Naive thymus-derived CD8-positive, alpha-beta T cell (primary cell): Measurements from ENCODE around the gene UACA. TPM values are rescaled to one million over a fixed set of nuclear protein-coding genes. Genes with fewer than 3 reads are reported as not detected.

Source experiments
- ATAC-seq, 2 donors: fragments of 150-1000 bp; cut with Tn5 transposase in 1 of 2; sonication (Bioruptor Pico), chemical (Tn5 transposase) in 1 of 2; 1 replicate in 1 of 2; 2 replicates in 1 of 2; pipeline ENCODE4 v1.10.0; 2021; ENCODE audit warnings: mild to moderate bottlenecking in 2 of 2, moderate library complexity in 2 of 2
- POLR2A ChIA-PET: fragments of 350-600 bp; sonication (Branson Sonifier 250); formaldehyde crosslinking; loops from one replicate; lab custom pipeline; 2021; ENCODE audit warnings: antibody characterized with exemption; lab: Charles Lee
- DNase-seq, 10 donors: peaks; one replicate each; pipeline versions ENCODE4 v3.0.0 to v3.0.0-alpha.2; 2020 to 2022
- H3K27ac Mint-ChIP-seq, 10 donors: one replicate each; pipeline ENCODE4 v1.8.0; 2020 to 2022; ENCODE audit warnings: mild to moderate bottlenecking in 10 of 10, mixed read lengths in 10 of 10, moderate library complexity in 4 of 10, inconsistent platforms in 1 of 10
- H3K27me3 Mint-ChIP-seq, 5 donors: one replicate each; pipeline ENCODE4 v1.8.0; 2021 to 2022; ENCODE audit warnings: mixed read lengths in 5 of 5
- H3K36me3 Mint-ChIP-seq, 3 donors: one replicate each; pipeline ENCODE4 v1.8.0; 2020 to 2022; ENCODE audit warnings: mixed read lengths in 3 of 3, mild to moderate bottlenecking in 2 of 3, inconsistent platforms in 1 of 3
- H3K4me1 Mint-ChIP-seq, 4 donors: one replicate each; pipeline ENCODE4 v1.8.0; 2021 to 2022; ENCODE audit warnings: mixed read lengths in 4 of 4
- H3K4me3 Mint-ChIP-seq, 10 donors: one replicate each; pipeline ENCODE4 v1.8.0; 2020 to 2022; ENCODE audit warnings: mild to moderate bottlenecking in 10 of 10, mixed read lengths in 10 of 10, moderate library complexity in 6 of 10, inconsistent platforms in 1 of 10
- H3K9me3 Mint-ChIP-seq, 9 donors: one replicate each; pipeline ENCODE4 v1.8.0; 2020 to 2022; ENCODE audit warnings: mixed read lengths in 9 of 9, mild to moderate bottlenecking in 3 of 9, inconsistent platforms in 1 of 9, moderate library complexity in 1 of 9
- polyA plus RNA-seq, 3 donors: library from polyadenylated mRNA; unstranded; fragments of 300-500 nt; fragmentation: Illumina TruSeq; gene quantifications; one replicate each; pipeline ENCODE4 v1.2.3, GENCODE V29; 2021
- total RNA-seq, 8 experiments: library from RNA in 2 of 8; stranded (reverse) in 2 of 8; gene quantifications; one replicate each; pipeline ENCODE4 v1.2.3 and lab custom pipeline; 2021 to 2026

Gene UACA
- total and polyA plus RNA-seq, 5 experiments from 2014 or later, result 0.10 to 0.42 (median 0.13) TPM; not detected in 2

DNA sequence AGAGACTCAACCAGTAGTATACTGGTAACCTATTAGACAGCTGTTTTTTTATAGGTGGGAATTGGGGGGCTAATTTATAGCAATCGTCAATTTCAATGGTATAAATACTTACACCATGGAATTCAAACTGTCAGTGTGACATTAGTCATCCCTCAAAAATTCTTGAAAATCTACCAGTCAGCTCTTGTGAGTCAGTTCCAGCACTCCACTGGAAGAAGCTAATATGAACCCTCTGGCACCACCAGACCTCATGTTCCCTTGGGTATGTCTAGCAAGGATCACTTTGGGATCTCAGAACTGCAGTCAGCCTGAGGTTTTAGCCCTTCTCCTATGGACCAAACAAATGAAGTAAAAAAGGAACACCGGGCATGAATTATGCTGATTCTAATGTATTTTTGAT lies 11.8 kb upstream of the UACA start:
- H3K36me3 Mint-ChIP-seq, result no peaks in the 10 kb centered on the region
- no peak overlapping the region for H3K27ac Mint-ChIP-seq
- no peak overlapping the region for H3K4me3 Mint-ChIP-seq
- DNase-seq (no peak), ATAC-seq (no peak)
- H3K4me1 Mint-ChIP-seq, result no peaks in the 10 kb centered on the region
- H3K9me3 Mint-ChIP-seq, result no peaks in the 10 kb centered on the region
- H3K27me3 Mint-ChIP-seq, result peaks cover 4 to 15% (median 11%) of the 10 kb centered on the region in 5 donors
- POLR2A ChIA-PET, result no interaction called here

DNA sequence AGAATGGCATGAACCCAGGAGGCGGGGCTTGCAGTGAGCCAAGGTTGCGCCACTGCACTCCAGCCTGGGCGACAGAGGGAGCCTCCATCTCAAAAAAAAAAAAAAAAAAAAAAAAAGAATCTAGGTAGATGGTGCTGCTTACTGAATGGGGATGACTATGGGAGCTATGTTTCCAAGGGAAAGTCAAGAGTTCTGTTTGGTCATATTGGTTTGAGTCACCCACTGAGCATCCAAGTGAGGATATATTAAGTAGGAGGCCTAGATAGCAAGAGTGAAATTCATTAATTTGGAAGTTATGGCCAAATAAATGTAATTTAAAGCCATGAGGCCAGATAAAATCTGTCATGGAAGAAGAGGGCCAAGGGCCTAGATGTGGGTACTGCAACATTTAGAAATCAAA lies 9.0 kb upstream of the UACA start:
- POLR2A ChIA-PET, result interaction anchor here (0.6 kb wide), 1 partner anchor 78 kb away, joined by 3 read pairs; no protein-coding TSS in a partner anchor
- H3K9me3 Mint-ChIP-seq, result no peaks in the 10 kb centered on the region
- H3K4me1 Mint-ChIP-seq, result peaks cover 0 to 8% (median 0%) of the 10 kb centered on the region in 4 donors

DNA sequence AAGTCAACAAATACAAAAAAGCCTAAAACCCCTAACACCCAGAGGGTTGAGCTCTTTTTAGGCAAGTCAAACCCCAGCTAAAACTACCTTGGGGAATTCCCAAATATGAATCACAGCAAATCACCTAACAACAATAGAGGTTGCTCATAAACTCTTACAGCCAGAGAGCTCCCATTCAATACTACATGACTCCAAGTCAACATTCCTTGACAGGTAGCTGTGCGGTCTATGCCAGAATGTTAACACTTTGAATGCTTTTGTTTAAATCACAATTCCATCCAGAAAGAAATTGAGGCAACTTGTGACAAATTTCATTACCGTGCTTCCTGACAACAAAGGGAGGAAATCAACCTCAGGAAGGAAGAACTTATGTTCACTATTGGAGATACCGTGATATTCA lies 7.5 kb upstream of the UACA start:
- Mint-ChIP-seq H3K27ac (no peak overlapping the region), H3K36me3 (no peaks in the 10 kb centered on the region), H3K4me1 (peaks cover 0 to 10% (median 0%) of the 10 kb centered on the region in 4 donors), H3K9me3 (no peaks in the 10 kb centered on the region), H3K27me3 (peaks cover 0 to 12% (median 3%) of the 10 kb centered on the region in 5 donors), H3K4me3 (no peak overlapping the region)
- POLR2A ChIA-PET, result interaction anchor here (0.6 kb wide), 1 partner anchor 20 kb away, joined by 4 read pairs; no protein-coding TSS in a partner anchor
- ATAC-seq, result no peak
- no peak for DNase-seq

More for the DNA sequence above, 9.0 kb upstream of the UACA start:
- no peak overlapping the region for H3K27ac Mint-ChIP-seq
- peaks cover 6 to 16% (median 8%) of the 10 kb centered on the region in 5 donors for H3K27me3 Mint-ChIP-seq
- H3K4me3 Mint-ChIP-seq, result no peak overlapping the region
- ATAC-seq (no peak), DNase-seq (no peak)
- H3K36me3 Mint-ChIP-seq, result no peaks in the 10 kb centered on the region

DNA sequence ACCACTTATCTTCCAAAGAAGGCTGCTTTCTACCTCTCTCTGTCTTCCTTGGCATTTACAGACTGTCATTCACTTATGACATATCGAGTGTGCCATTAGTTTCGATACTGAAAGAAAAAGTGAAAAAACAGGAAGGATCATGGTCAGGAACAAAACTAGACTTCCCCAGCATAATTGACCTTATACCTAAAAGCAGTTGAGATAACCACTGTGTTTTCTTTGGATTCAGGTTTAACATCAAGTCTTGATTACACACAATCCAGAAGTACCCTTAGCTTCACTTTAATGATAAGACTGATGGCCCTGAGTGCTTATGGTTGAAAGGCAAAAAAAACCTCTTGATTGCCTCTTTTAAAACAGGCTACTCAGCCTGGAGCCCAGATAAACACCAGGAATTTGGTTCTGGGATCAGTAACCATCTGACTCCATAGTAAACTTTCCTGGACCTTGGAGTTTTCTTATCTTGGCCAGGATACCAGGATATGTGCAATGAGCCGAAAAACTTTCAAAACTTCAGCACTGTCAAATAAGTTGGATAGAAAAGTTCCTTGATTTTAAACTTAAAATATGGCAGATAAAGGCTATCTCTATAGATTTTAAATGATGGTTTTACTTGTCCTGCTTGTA lies 5.0 kb upstream of the UACA start:
- ATAC-seq (no peak), DNase-seq (no peak)
- Mint-ChIP-seq H3K36me3 (peaks cover 0 to 3% (median 0%) of the 10 kb centered on the region in 3 donors), H3K4me1 (peaks cover 4 to 16% (median 7%) of the 10 kb centered on the region in 4 donors), H3K27me3 (peaks cover 8 to 27% (median 24%) of the 10 kb centered on the region in 5 donors), H3K27ac (no peak overlapping the region), H3K9me3 (no peaks in the 10 kb centered on the region), H3K4me3 (peak overlapping the region in 1 of 10 donors; percentile 57)
- POLR2A ChIA-PET, result no interaction called here

DNA sequence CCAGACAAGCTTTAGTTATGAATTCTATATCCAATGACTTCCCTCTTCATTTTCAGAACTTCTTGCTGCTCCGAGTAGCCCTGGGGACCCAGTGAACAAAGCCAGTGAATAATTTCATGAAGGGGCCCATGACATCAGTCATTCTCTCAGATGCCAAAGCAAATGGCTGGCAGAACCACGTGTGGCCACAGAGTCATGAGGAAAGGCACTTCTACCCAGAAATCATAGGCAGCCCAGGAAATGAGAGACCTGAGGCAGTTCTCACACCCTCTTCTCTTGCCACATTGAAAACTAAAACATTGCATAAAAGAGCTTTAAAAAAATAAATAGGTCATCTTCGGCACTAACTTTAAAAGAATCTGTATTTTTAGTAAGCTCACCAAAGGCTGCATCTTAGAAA lies 4.3 kb upstream of the UACA start:
- ATAC-seq (no peak), DNase-seq (no peak)
- POLR2A ChIA-PET, result no interaction called here
- H3K4me3 Mint-ChIP-seq, result no peak overlapping the region
- peaks cover 8 to 28% (median 21%) of the 10 kb centered on the region in 5 donors for H3K27me3 Mint-ChIP-seq
- H3K4me1 Mint-ChIP-seq, result peaks cover 4 to 16% (median 9%) of the 10 kb centered on the region in 4 donors
- H3K9me3 Mint-ChIP-seq, result no peaks in the 10 kb centered on the region
- H3K36me3 Mint-ChIP-seq, result peaks cover 0 to 3% (median 0%) of the 10 kb centered on the region in 3 donors
- H3K27ac Mint-ChIP-seq, result peak overlapping the region in 1 of 10 donors; percentile 1

DNA sequence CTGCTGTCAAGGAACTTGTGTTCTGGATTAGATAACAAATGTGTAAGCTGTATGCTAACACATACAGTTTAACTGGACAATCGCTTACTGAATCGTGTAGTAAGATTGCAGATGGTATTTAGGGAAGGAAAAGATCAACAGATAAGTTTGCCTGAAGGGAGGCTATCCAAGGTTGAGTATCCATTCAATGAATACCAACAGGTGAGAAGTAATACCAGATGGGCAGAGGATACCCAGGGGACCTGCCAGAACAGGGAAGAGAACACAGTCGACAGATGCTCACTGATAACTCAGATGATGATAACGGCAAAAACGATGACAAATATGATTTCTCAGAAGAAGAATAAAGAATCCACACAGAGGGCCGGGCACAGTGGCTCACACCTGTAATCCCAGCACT lies 3.2 kb upstream of the UACA start:
- no peaks in the 10 kb centered on the region for H3K9me3 Mint-ChIP-seq
- POLR2A ChIA-PET, result no interaction called here
- H3K27me3 Mint-ChIP-seq, result peaks cover 14 to 35% (median 30%) of the 10 kb centered on the region in 5 donors
- no peak overlapping the region for H3K27ac Mint-ChIP-seq
- DNase-seq, result no peak
- peaks cover 0 to 3% (median 0%) of the 10 kb centered on the region in 3 donors for H3K36me3 Mint-ChIP-seq
- ATAC-seq, result no peak
- H3K4me3 Mint-ChIP-seq, result no peak overlapping the region
- H3K4me1 Mint-ChIP-seq, result peaks cover 7 to 25% (median 16%) of the 10 kb centered on the region in 4 donors

DNA sequence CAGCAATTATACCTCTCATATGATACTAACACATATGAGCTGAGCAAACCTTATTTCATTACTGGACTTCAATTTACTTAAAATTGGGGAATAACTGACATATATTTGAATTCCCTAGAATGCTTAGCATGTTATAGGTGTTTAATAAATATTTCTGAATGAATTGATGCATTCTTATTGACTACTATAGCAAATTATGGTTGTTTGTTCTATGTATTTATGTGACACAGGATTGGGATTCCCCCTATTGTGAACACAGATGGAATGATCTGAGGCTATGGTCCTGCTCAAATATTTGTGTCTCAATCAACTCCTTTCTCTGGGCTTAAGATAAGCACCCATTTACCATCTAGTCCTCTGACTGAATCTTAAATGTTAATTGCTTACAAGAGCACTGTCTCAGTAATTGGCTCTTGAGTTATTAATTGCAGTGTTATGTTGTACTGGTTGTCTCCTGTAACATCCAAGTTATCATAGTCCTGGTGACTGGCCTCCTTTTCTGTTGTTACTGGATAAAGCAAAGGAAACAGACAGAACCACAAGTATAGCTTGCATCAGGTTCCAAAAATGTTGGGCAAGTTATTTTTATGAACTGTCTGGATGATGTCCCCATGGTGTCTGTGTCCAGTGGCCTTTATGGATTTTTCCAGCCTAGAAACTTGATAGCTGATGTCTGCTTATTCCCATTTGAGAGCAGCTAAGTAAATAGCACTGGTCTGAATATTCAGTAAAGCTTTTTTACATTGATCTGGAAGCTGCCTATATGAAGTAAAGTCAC lies 2.3 kb upstream of the UACA start:
- POLR2A ChIA-PET, result no interaction called here
- no peak overlapping the region for H3K27ac Mint-ChIP-seq
- H3K4me1 Mint-ChIP-seq, result peaks cover 7 to 26% (median 16%) of the 10 kb centered on the region in 4 donors
- no peak overlapping the region for H3K4me3 Mint-ChIP-seq
- no peak for DNase-seq
- peaks cover 18 to 42% (median 36%) of the 10 kb centered on the region in 5 donors for H3K27me3 Mint-ChIP-seq
- H3K9me3 Mint-ChIP-seq, result no peaks in the 10 kb centered on the region
- peaks cover 0 to 3% (median 0%) of the 10 kb centered on the region in 3 donors for H3K36me3 Mint-ChIP-seq
- no peak for ATAC-seq

DNA sequence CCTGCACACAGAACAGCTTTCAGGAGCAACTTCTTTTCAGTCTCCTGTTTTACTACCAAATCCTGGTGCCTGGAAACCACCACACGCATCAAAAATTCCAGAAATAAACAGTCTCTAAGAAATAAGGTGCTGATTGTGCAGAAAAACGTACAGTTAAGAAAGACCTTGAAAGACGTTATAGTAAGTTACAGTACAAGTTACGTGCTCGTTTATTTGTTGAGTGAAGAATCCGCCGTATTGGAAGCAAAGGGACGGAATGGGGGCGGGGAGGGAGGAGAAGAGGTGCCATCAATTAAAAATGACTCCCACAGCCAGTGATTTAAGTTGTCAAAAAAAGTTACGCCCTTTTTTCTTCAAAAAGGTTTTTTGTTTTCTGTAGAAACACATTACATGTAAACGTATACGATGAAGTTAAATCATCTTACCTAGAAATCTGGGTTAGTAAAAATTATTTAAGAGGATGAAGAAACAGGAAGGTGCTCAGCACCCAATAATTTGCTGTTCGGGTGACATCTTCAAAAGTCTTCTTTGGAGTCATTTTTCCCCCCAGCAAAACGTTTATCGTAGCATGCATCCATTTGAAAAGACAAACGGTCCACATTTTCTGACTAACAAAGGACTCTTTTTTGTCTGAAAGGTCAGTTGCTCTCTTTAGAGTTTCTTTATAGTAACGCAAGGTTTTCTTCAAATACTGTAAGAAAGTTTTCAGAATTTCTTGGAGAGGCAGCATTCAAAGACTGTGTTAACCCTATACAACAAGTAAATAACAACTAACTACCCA lies 782 bp upstream of the UACA start:
- ATAC-seq (no peak), DNase-seq (peak in 1 of 10 donors; percentile 5)
- H3K4me1 Mint-ChIP-seq, result peaks cover 7 to 26% (median 16%) of the 10 kb centered on the region in 4 donors
- H3K4me3 Mint-ChIP-seq, result peak overlapping the region; percentile 59 to 92 (median 87)
- H3K27ac Mint-ChIP-seq, result peak overlapping the region in 2 of 10 donors; percentile 74 to 83
- peaks cover 0 to 3% (median 0%) of the 10 kb centered on the region in 3 donors for H3K36me3 Mint-ChIP-seq
- H3K9me3 Mint-ChIP-seq, result no peaks in the 10 kb centered on the region
- H3K27me3 Mint-ChIP-seq, result peaks cover 19 to 52% (median 40%) of the 10 kb centered on the region in 5 donors
- POLR2A ChIA-PET, result no interaction called here

DNA sequence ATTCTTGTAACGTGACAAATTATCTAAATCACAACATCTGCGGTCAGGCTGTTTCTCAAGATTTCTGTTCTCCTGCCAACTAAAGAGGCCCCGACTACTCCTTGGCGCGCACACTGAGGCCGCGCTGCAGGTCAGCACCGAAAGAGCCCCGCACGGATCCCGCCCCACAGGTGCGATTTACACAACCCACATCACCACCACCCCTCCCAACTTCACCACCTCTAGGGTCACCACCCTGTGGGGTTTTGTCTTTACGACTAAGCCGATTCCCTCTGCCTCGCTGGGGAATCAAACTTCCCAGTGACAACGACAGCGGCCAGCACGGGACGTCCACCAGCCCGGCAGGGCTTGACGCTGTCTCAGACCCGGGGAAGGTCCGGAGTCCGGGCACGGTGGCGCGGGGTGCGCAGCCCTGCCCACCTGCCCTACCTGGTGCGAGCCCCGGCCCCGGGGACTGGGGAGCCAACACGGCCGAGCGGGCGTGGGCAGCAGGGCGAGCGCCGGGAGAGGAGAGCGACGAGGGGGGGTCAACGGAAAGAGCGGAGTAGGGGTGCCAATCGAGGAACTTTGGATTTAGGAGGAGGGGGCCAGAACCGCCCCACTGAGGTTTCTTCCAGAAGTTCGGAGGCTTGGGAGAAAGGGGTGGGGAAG lies 764 bp downstream of the UACA start:
- ATAC-seq (peak; percentile 26 to 28), DNase-seq (peak in 4 of 10 donors; percentile 2 to 12 (median 8))
- no peaks in the 10 kb centered on the region for H3K9me3 Mint-ChIP-seq
- POLR2A ChIA-PET, result no interaction called here
- peak overlapping the region in 1 of 10 donors; percentile 46 for H3K27ac Mint-ChIP-seq
- peaks cover 7 to 19% (median 16%) of the 10 kb centered on the region in 4 donors for H3K4me1 Mint-ChIP-seq
- peaks cover 19 to 67% (median 46%) of the 10 kb centered on the region in 5 donors for H3K27me3 Mint-ChIP-seq
- peak overlapping the region; percentile 72 to 92 (median 85) for H3K4me3 Mint-ChIP-seq
- H3K36me3 Mint-ChIP-seq, result peaks cover 0 to 3% (median 0%) of the 10 kb centered on the region in 3 donors

DNA sequence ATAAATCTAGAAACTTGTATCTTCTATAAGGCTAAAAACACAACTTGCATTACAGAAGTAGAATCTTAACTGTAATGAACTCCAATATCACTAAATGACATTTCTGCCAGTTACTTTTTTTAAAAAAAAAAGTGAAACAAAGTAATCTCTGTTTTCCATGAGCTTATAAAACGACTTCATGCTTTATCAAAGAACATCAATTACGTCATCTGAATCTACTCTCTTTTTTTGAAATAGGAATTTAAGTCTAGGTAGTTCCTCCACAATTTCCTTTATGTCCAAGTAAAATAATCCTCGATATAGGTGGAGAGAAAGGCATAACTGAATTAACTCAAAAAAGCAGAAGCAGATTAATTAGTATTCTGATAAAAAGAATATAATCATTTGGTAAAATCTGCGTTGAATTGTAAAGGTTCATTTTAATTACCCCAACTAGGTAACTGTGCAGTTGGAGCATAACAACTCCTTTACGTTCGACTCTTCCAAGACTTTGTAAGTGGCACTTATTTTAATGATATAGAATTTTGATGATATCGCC lies 1.4 kb downstream of the UACA start:
- ATAC-seq (no peak), DNase-seq (no peak)
- H3K4me3 Mint-ChIP-seq, result peak overlapping the region; percentile 72 to 92 (median 85)
- peak overlapping the region in 1 of 10 donors; percentile 46 for H3K27ac Mint-ChIP-seq
- H3K9me3 Mint-ChIP-seq, result no peaks in the 10 kb centered on the region
- peaks cover 19 to 73% (median 51%) of the 10 kb centered on the region in 5 donors for H3K27me3 Mint-ChIP-seq
- peaks cover 7 to 19% (median 15%) of the 10 kb centered on the region in 4 donors for H3K4me1 Mint-ChIP-seq
- POLR2A ChIA-PET, result no interaction called here
- peaks cover 0 to 3% (median 0%) of the 10 kb centered on the region in 3 donors for H3K36me3 Mint-ChIP-seq

DNA sequence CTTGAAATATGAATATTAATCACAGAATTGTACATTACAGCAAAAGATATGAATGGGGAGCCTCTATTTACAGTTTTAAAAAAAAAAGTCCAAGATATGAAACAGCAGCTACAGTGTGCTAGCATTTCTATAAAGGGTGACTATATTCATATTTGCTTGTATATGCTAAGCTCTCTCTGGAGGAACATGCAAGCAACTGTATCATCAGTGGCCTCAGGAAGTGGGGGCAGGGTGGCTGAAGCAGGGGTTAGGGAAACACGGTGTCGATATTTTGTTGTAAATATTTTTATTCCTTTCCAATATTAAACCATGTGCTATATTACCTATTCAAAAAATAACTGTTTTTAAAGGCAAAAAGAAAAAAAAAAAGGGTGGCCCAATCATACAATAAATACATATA lies 2.3 kb downstream of the UACA start:
- Mint-ChIP-seq H3K4me3 (peak overlapping the region in 2 of 10 donors; percentile 17 to 33), H3K27ac (no peak overlapping the region), H3K27me3 (peaks cover 19 to 83% (median 55%) of the 10 kb centered on the region in 5 donors), H3K36me3 (peaks cover 0 to 3% (median 0%) of the 10 kb centered on the region in 3 donors), H3K9me3 (no peaks in the 10 kb centered on the region), H3K4me1 (peaks cover 7 to 19% (median 14%) of the 10 kb centered on the region in 4 donors)
- ATAC-seq, result no peak
- POLR2A ChIA-PET, result no interaction called here
- DNase-seq, result no peak
